GM23338 (cell line): ENCODE results near the gene ZNF227.

ENCODE experiments used
- EZH2 ChIP-seq: fragments of 200-600 bp; sonication (generic); IDR thresholded peaks from one replicate; pipeline ENCODE4 v1.8.0; 2017; ENCODE audit warnings: antibody characterized with exemption, mild to moderate bottlenecking, low read depth; ENCODE audit not compliant: unreplicated experiment
- EZH2phosphoT487 ChIP-seq: fragments of 200-600 bp; sonication (generic); IDR thresholded peaks from one replicate; pipeline ENCODE4 v1.8.1; 2018; ENCODE audit warnings: antibody characterized with exemption; ENCODE audit not compliant: unreplicated experiment
- JUNB ChIP-seq: IDR thresholded peaks from one replicate; pipeline ENCODE4 v1.6.1; 2016; ENCODE audit warnings: antibody characterized with exemption; ENCODE audit not compliant: unreplicated experiment
- POLR2AphosphoS5 ChIP-seq: IDR thresholded peaks from 2 replicates; pipeline ENCODE4 v1.6.1; 2016; ENCODE audit warnings: antibody characterized with exemption, low read depth
- STAT1 ChIP-seq: IDR thresholded peaks from one replicate; pipeline ENCODE4 v1.6.1; 2016; ENCODE audit warnings: antibody characterized with exemption; ENCODE audit not compliant: unreplicated experiment
- ZNF331 ChIP-seq: fragments of 250-450 bp; sonication (Bioruptor Pico); IDR thresholded peaks from 2 replicates; pipeline ENCODE4 v1.5.0; 2020; ENCODE audit warnings: low read depth, mild to moderate bottlenecking, moderate library complexity
- TF ChIP-seq, protein P1 (sequence below), 2 experiments: fragments of 200-600 bp in 1 of 2; sonication (generic) in 1 of 2; conservative IDR thresholded peaks; 2 replicates each; pipeline versions ENCODE4 v1.5.1 to v1.6.1; 2016 to 2017; ENCODE audit warnings: antibody characterized with exemption in 2 of 2, low read depth in 2 of 2, mild to moderate bottlenecking in 2 of 2, moderate library complexity in 1 of 2
- TF ChIP-seq, protein P2 (sequence below): IDR thresholded peaks from one replicate; pipeline ENCODE4 v1.6.1; 2018; ENCODE audit warnings: antibody characterized with exemption; ENCODE audit not compliant: unreplicated experiment

DNA sequence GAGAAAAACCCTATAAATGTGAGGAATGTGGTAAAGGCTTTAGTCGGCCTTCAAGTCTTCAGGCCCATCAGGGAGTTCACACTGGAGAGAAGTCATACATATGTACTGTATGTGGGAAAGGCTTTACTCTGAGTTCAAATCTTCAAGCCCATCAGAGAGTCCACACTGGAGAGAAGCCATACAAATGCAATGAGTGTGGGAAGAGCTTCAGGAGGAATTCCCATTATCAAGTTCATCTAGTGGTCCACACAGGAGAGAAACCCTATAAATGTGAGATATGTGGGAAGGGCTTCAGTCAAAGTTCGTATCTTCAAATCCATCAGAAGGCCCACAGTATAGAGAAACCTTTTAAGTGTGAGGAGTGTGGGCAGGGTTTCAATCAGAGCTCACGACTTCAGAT is 35.7 kb upstream of the ZNF227 start:
- TF ChIP-seq, protein P1, sequence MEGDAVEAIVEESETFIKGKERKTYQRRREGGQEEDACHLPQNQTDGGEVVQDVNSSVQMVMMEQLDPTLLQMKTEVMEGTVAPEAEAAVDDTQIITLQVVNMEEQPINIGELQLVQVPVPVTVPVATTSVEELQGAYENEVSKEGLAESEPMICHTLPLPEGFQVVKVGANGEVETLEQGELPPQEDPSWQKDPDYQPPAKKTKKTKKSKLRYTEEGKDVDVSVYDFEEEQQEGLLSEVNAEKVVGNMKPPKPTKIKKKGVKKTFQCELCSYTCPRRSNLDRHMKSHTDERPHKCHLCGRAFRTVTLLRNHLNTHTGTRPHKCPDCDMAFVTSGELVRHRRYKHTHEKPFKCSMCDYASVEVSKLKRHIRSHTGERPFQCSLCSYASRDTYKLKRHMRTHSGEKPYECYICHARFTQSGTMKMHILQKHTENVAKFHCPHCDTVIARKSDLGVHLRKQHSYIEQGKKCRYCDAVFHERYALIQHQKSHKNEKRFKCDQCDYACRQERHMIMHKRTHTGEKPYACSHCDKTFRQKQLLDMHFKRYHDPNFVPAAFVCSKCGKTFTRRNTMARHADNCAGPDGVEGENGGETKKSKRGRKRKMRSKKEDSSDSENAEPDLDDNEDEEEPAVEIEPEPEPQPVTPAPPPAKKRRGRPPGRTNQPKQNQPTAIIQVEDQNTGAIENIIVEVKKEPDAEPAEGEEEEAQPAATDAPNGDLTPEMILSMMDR (conservative IDR thresholded peaks at IDR 0.05; ENCODE audit: low read depth in 2 of 2), result no peak
- TF ChIP-seq EZH2, result no peak
- no peak for TF ChIP-seq STAT1
- TF ChIP-seq, protein P2, sequence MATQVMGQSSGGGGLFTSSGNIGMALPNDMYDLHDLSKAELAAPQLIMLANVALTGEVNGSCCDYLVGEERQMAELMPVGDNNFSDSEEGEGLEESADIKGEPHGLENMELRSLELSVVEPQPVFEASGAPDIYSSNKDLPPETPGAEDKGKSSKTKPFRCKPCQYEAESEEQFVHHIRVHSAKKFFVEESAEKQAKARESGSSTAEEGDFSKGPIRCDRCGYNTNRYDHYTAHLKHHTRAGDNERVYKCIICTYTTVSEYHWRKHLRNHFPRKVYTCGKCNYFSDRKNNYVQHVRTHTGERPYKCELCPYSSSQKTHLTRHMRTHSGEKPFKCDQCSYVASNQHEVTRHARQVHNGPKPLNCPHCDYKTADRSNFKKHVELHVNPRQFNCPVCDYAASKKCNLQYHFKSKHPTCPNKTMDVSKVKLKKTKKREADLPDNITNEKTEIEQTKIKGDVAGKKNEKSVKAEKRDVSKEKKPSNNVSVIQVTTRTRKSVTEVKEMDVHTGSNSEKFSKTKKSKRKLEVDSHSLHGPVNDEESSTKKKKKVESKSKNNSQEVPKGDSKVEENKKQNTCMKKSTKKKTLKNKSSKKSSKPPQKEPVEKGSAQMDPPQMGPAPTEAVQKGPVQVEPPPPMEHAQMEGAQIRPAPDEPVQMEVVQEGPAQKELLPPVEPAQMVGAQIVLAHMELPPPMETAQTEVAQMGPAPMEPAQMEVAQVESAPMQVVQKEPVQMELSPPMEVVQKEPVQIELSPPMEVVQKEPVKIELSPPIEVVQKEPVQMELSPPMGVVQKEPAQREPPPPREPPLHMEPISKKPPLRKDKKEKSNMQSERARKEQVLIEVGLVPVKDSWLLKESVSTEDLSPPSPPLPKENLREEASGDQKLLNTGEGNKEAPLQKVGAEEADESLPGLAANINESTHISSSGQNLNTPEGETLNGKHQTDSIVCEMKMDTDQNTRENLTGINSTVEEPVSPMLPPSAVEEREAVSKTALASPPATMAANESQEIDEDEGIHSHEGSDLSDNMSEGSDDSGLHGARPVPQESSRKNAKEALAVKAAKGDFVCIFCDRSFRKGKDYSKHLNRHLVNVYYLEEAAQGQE, result no peak
- no peak for TF ChIP-seq JUNB
- TF ChIP-seq POLR2AphosphoS5, result no peak
- TF ChIP-seq EZH2phosphoT487, result no peak
- no peak for TF ChIP-seq ZNF331 (CRISPR knock-in tag)
